ENCODE measurements around the gene HES2. TPM values are rescaled to one million over a fixed set of nuclear protein-coding genes. Genes with fewer than 3 reads are reported as not detected.
A peak's percentile ranks its signal among the peaks of the same experiment; 100 is the strongest.

Gene HES2
- total RNA-seq, 4 donors from 2014 or later = 10.5 to 38.8 (median 25.4) TPM

GRCh38 chr1:6392809-6393399 is 26.8 kb downstream of the HES2 start:
- TF ChIP-seq, protein P1, sequence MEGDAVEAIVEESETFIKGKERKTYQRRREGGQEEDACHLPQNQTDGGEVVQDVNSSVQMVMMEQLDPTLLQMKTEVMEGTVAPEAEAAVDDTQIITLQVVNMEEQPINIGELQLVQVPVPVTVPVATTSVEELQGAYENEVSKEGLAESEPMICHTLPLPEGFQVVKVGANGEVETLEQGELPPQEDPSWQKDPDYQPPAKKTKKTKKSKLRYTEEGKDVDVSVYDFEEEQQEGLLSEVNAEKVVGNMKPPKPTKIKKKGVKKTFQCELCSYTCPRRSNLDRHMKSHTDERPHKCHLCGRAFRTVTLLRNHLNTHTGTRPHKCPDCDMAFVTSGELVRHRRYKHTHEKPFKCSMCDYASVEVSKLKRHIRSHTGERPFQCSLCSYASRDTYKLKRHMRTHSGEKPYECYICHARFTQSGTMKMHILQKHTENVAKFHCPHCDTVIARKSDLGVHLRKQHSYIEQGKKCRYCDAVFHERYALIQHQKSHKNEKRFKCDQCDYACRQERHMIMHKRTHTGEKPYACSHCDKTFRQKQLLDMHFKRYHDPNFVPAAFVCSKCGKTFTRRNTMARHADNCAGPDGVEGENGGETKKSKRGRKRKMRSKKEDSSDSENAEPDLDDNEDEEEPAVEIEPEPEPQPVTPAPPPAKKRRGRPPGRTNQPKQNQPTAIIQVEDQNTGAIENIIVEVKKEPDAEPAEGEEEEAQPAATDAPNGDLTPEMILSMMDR (IDR thresholded peaks at IDR 0.05) = no peak
- TF ChIP-seq POLR2AphosphoS5 (IDR thresholded peaks at IDR 0.05) = peak in 1 of 3 donors; percentile 70
- H3K36me3 ChIP-seq = no peaks in the 10 kb centered on the region
- H3K4me1 ChIP-seq = peaks cover 8 to 20% (median 18%) of the 10 kb centered on the region in 4 donors
- no peaks in the 10 kb centered on the region for H3K27me3 ChIP-seq
- in situ Hi-C loops (cut with MboI; ENCODE audit: low pct_ligation_motif_present in 1 of 4, low pct_unique_long_range_greater_than_20kb in 1 of 4, low sequenced_read_pairs in 3 of 4) = no loop called here
- H3K4me3 ChIP-seq = peak overlapping the region; percentile 38 to 79 (median 62)
- H3K9me3 ChIP-seq = no peaks in the 10 kb centered on the region
- intact Hi-C loops (cut with DNase I; ENCODE audit: low total_unique reads) = no loop called here
- 11% methylated on average over 11 of the region's 83 CpGs; no CpG with 5 or more reads in 1 of the 2 donors for WGBS, 2 donors (ENCODE audit: low coverage in 1 of 2)
- peak overlapping the region; percentile 94 to 99 (median 98) for H3K27ac ChIP-seq
- no peak for DNase-seq

GRCh38 chr1:6391951-6392808 is 27.5 kb downstream of the HES2 start:
- TF ChIP-seq POLR2AphosphoS5 (IDR thresholded peaks at IDR 0.05) = no peak
- no peak for TF ChIP-seq EP300 (IDR thresholded peaks at IDR 0.05; ENCODE audit: low read depth)
- TF ChIP-seq, protein P1 (IDR thresholded peaks at IDR 0.05) = no peak
- TF ChIP-seq POLR2A (IDR thresholded peaks at IDR 0.05) = no peak
- intact Hi-C loops (cut with DNase I; ENCODE audit: low total_unique reads) (no loop called here), in situ Hi-C loops (cut with MboI; ENCODE audit: low pct_ligation_motif_present in 1 of 4, low pct_unique_long_range_greater_than_20kb in 1 of 4, low sequenced_read_pairs in 3 of 4) (no loop called here)
- DNase-seq = no peak
- H3K4me3 ChIP-seq = peak overlapping the region in 3 of 4 donors; percentile 62 to 79 (median 62)
- H3K4me1 ChIP-seq = peaks cover 8 to 20% (median 18%) of the 10 kb centered on the region in 4 donors
- H3K9me3 ChIP-seq = no peaks in the 10 kb centered on the region
- WGBS, 2 donors (ENCODE audit: low coverage in 1 of 2) = 35 to 46% methylated on average over 7 to 16 of the region's 16 CpGs
- no peaks in the 10 kb centered on the region for H3K36me3 ChIP-seq
- peak overlapping the region in 3 of 4 donors; percentile 94 to 99 (median 96) for H3K27ac ChIP-seq
- no peaks in the 10 kb centered on the region for H3K27me3 ChIP-seq

DNA sequence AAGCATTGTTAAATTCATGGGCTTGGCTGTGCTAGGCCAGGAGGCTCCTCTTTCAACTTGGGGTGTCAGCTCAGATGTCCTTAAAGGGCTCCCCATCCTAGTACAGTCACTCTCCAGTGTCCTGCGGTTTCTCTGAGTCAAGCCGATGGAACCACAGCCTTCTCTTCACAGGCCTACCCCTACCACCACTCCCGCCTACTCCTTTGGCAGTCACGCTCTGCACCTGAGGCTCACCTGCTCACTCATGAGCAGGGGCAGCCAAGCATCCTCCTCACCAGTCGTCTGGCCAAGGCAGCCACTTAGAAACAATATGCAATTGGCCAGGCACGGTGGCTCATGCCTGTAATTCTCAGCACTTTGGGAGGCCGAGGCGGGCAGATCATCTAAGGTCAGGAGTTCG is 29.7 kb downstream of the HES2 start:
- intact Hi-C loops (cut with DNase I; ENCODE audit: low total_unique reads) = no loop called here
- Histone ChIP-seq H3K36me3 (no peaks in the 10 kb centered on the region), H3K4me3 (no peak overlapping the region), H3K27ac (no peak overlapping the region), H3K4me1 (peaks cover 8 to 28% (median 22%) of the 10 kb centered on the region in 4 donors), H3K27me3 (no peaks in the 10 kb centered on the region), H3K9me3 (no peaks in the 10 kb centered on the region)
- DNase-seq = no peak
- in situ Hi-C loops (cut with MboI; ENCODE audit: low pct_ligation_motif_present in 1 of 4, low pct_unique_long_range_greater_than_20kb in 1 of 4, low sequenced_read_pairs in 3 of 4) = no loop called here
- TF ChIP-seq, protein P1 (IDR thresholded peaks at IDR 0.05) = no peak
- TF ChIP-seq POLR2AphosphoS5 (IDR thresholded peaks at IDR 0.05) = no peak
- no peak for TF ChIP-seq EP300 (IDR thresholded peaks at IDR 0.05; ENCODE audit: low read depth)
- TF ChIP-seq POLR2A (IDR thresholded peaks at IDR 0.05) = no peak
- 80 to 91% methylated on average over 1 to 9 of the region's 9 CpGs for WGBS, 2 donors (ENCODE audit: low coverage in 1 of 2)

DNA sequence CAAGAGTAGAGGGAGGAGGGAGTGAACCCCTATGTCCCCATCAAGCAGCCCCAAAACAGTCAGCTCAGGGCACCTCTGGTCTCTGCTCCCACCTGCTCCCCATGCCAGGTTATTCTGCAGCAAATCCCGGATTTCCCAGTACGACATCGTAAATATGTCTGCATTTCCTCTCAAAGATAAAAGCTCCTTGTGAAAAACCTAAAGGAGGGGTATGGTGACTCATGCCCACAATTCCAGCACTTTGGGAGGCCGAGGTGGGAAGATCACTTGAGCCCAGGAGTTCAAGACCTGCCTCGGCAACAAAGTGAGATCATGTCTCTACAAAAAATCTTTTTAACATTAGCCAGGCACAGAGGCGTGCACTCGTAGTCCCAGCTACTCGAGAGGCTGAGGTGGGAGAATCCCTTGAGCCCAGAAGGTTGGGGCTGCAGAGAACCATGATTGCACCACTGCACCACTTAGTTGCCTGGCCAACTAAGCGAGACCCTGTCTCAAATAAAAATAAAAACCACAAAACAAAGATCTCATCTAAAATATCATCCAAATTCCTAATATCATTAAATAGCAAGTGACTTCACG is 33.3 kb downstream of the HES2 start:
- intact Hi-C loops (cut with DNase I; ENCODE audit: low total_unique reads) (no loop called here), in situ Hi-C loops (cut with MboI; ENCODE audit: low pct_ligation_motif_present in 1 of 4, low pct_unique_long_range_greater_than_20kb in 1 of 4, low sequenced_read_pairs in 3 of 4) (no loop called here)
- H3K36me3 ChIP-seq = no peaks in the 10 kb centered on the region
- H3K4me3 ChIP-seq = no peak overlapping the region
- TF ChIP-seq, protein P1 (IDR thresholded peaks at IDR 0.05) = no peak
- no peak for TF ChIP-seq POLR2A (IDR thresholded peaks at IDR 0.05)
- TF ChIP-seq POLR2AphosphoS5 (IDR thresholded peaks at IDR 0.05) = no peak
- TF ChIP-seq EP300 (IDR thresholded peaks at IDR 0.05; ENCODE audit: low read depth) = no peak
- H3K4me1 ChIP-seq = peaks cover 0 to 10% (median 4%) of the 10 kb centered on the region in 4 donors
- WGBS, 2 donors (ENCODE audit: low coverage in 1 of 2) = 68 to 74% methylated on average over 8 to 10 of the region's 10 CpGs
- DNase-seq = no peak
- no peaks in the 10 kb centered on the region for H3K9me3 ChIP-seq
- peak overlapping the region; percentile 64 to 74 (median 68) for H3K27ac ChIP-seq
- H3K27me3 ChIP-seq = no peaks in the 10 kb centered on the region

Data from transverse colon (tissue), 4 donors.